GM10847 (cell line): ENCODE results near the gene GRIK2.

Experiments
- POLR2A ChIP-seq: IDR thresholded peaks from 2 replicates; pipeline ENCODE4 v1.6.1; 2011; ENCODE audit not compliant: insufficient read length; ENCODE audit errors: extremely low read depth

The GRIK2 gene

GRCh38 chr6:101429845-101430244 is 36.3 kb downstream of the GRIK2 start:
- TF ChIP-seq POLR2A: no peak

GRCh38 chr6:101433141-101433540 is 39.6 kb downstream of the GRIK2 start:
- TF ChIP-seq POLR2A: no peak

- TF ChIP-seq POLR2A: no peak
Observed at GRCh38 chr6:101434601-101435000, 41.1 kb downstream of the GRIK2 start.

GRCh38 chr6:101435038-101435437 is 41.5 kb downstream of the GRIK2 start:
- TF ChIP-seq POLR2A: no peak

- TF ChIP-seq POLR2A: no peak
Observed at GRCh38 chr6:101439790-101440189, 46.3 kb downstream of the GRIK2 start.

GRCh38 chr6:101443315-101443714 is 49.8 kb downstream of the GRIK2 start:
- TF ChIP-seq POLR2A: no peak

- no peak for TF ChIP-seq POLR2A
Observed at GRCh38 chr6:101444717-101445116, 51.2 kb downstream of the GRIK2 start.

GRCh38 chr6:101445527-101445926 is 52.0 kb downstream of the GRIK2 start:
- TF ChIP-seq POLR2A: no peak

GRCh38 chr6:101450901-101451300 is 57.4 kb downstream of the GRIK2 start:
- no peak for TF ChIP-seq POLR2A

GRCh38 chr6:101451981-101452380 is 58.5 kb downstream of the GRIK2 start:
- TF ChIP-seq POLR2A: no peak

GRCh38 chr6:101453221-101453620 is 59.7 kb downstream of the GRIK2 start:
- TF ChIP-seq POLR2A: no peak

- TF ChIP-seq POLR2A: no peak
Observed at GRCh38 chr6:101454106-101454676, 60.7 kb downstream of the GRIK2 start.

GRCh38 chr6:101458336-101458735 is 64.8 kb downstream of the GRIK2 start:
- TF ChIP-seq POLR2A: no peak

GRCh38 chr6:101458826-101459225 is 65.3 kb downstream of the GRIK2 start:
- TF ChIP-seq POLR2A: no peak

- TF ChIP-seq POLR2A: no peak
Observed at GRCh38 chr6:101462576-101462975, 69.1 kb downstream of the GRIK2 start.

GRCh38 chr6:101465863-101466262 is 72.4 kb downstream of the GRIK2 start:
- no peak for TF ChIP-seq POLR2A

- TF ChIP-seq POLR2A: no peak
Observed at GRCh38 chr6:101477436-101477835, 83.9 kb downstream of the GRIK2 start.
